H9 (cell line): Measurements from ENCODE around the gene TSR2. TPM values are rescaled to one million over a fixed set of nuclear protein-coding genes. Genes with fewer than 3 reads are reported as not detected.

Source experiments
- DNase-seq: peaks from one replicate; pipeline ENCODE4 v3.0.0-alpha.2; 2017
- H2AFZ ChIP-seq: one replicate; pipeline ENCODE4 v1.6.1; 2013; ENCODE audit warnings: mild to moderate bottlenecking, low read length, control low read depth, moderate library complexity
- H2AK5ac ChIP-seq: 2 replicates; pipeline ENCODE4 v1.6.1; 2013; ENCODE audit warnings: low read length, control low read depth, mixed read lengths; ENCODE audit not compliant: insufficient read length
- H2BK120ac ChIP-seq: one replicate; pipeline ENCODE4 v1.6.1; 2013; ENCODE audit warnings: low read depth, mild to moderate bottlenecking, low read length, control low read depth, inconsistent platforms; ENCODE audit not compliant: poor library complexity, severe bottlenecking
- H2BK12ac ChIP-seq: 2 replicates; pipeline ENCODE4 v1.6.1; 2013; ENCODE audit warnings: low read length, control low read depth, mixed read lengths, low read depth; ENCODE audit not compliant: insufficient read length
- H2BK15ac ChIP-seq: 2 replicates; pipeline ENCODE4 v1.6.1; 2013; ENCODE audit warnings: low read depth, low read length, control low read depth
- H2BK20ac ChIP-seq: one replicate; pipeline ENCODE4 v1.6.1; 2013; ENCODE audit warnings: low read depth, mild to moderate bottlenecking, low read length, control low read depth, inconsistent platforms; ENCODE audit not compliant: poor library complexity, severe bottlenecking
- H2BK5ac ChIP-seq: 2 replicates; pipeline ENCODE4 v1.6.1; 2013; ENCODE audit warnings: low read length, control low read depth, mixed read lengths; ENCODE audit not compliant: insufficient read length
- H3K14ac ChIP-seq: 2 replicates; pipeline ENCODE4 v1.6.1; 2013; ENCODE audit warnings: low read length, control low read depth; ENCODE audit not compliant: insufficient read depth
- H3K18ac ChIP-seq: 2 replicates; pipeline ENCODE4 v1.6.1; 2013; ENCODE audit warnings: low read depth, mild to moderate bottlenecking, mixed read lengths, low read length, control low read depth; ENCODE audit not compliant: insufficient read length
- H3K23ac ChIP-seq: 2 replicates; pipeline ENCODE4 v1.6.1; 2013; ENCODE audit warnings: low read length, control low read depth, mixed read lengths, low read depth; ENCODE audit not compliant: insufficient read length
- H3K23me2 ChIP-seq: 2 replicates; pipeline ENCODE4 v1.6.1; 2013; ENCODE audit warnings: low read depth, mild to moderate bottlenecking, mixed read lengths, low read length, control low read depth; ENCODE audit not compliant: insufficient read length, poor library complexity, severe bottlenecking
- H3K27ac ChIP-seq: 2 replicates; pipeline ENCODE4 v1.5.1; 2013; ENCODE audit warnings: low read length, control low read depth, mixed read lengths, low read depth; ENCODE audit not compliant: insufficient read length
- H3K27me3 ChIP-seq: 2 replicates; pipeline ENCODE4 v1.6.1; 2013; ENCODE audit warnings: low read length, control low read depth, inconsistent platforms; ENCODE audit not compliant: insufficient read depth
- H3K4ac ChIP-seq: 2 replicates; pipeline ENCODE4 v1.6.1; 2013; ENCODE audit warnings: low read depth, mild to moderate bottlenecking, control low read depth, inconsistent platforms, low read length, moderate library complexity
- H3K4me1 ChIP-seq: 2 replicates; pipeline ENCODE4 v1.6.1; 2013; ENCODE audit warnings: low read length, control low read depth, inconsistent platforms; ENCODE audit not compliant: insufficient read depth
- H3K4me2 ChIP-seq: 2 replicates; pipeline ENCODE4 v1.6.1; 2013; ENCODE audit warnings: low read length, control low read depth, mixed read lengths; ENCODE audit not compliant: insufficient read length, insufficient read depth
- H3K56ac ChIP-seq: 2 replicates; pipeline ENCODE4 v1.6.1; 2013; ENCODE audit warnings: low read depth, mild to moderate bottlenecking, mixed read lengths, low read length, control low read depth; ENCODE audit not compliant: insufficient read length
- H3K79me1 ChIP-seq: 2 replicates; pipeline ENCODE4 v1.6.1; 2013; ENCODE audit warnings: low read depth, mild to moderate bottlenecking, moderate library complexity, low read length, control low read depth, inconsistent platforms; ENCODE audit not compliant: insufficient read depth, poor library complexity, severe bottlenecking
- H3K79me2 ChIP-seq: 2 replicates; pipeline ENCODE4 v1.6.1; 2013; ENCODE audit warnings: low read length, control low read depth, inconsistent platforms; ENCODE audit not compliant: insufficient read depth
- H3K9ac ChIP-seq: 2 replicates; pipeline ENCODE4 v1.6.1; 2013; ENCODE audit warnings: low read length, control low read depth, mixed read lengths; ENCODE audit not compliant: insufficient read length; ENCODE audit errors: extremely low read depth
- H3K9me3 ChIP-seq: one replicate; pipeline ENCODE4 v1.6.1; 2013; ENCODE audit warnings: low read depth, low read length, inconsistent platforms; ENCODE audit not compliant: control insufficient read depth
- H3T11ph ChIP-seq: one replicate; pipeline ENCODE4 v1.6.1; 2013; ENCODE audit warnings: mild to moderate bottlenecking, low read length, control low read depth, inconsistent platforms
- H4K20me1 ChIP-seq: one replicate; pipeline ENCODE4 v1.6.1; 2013; ENCODE audit not compliant: control insufficient read depth, insufficient read length, insufficient read depth
- H4K5ac ChIP-seq: 2 replicates; pipeline ENCODE4 v1.6.1; 2013; ENCODE audit warnings: low read depth, mild to moderate bottlenecking, mixed read lengths, low read length, control low read depth; ENCODE audit not compliant: insufficient read length
- H4K8ac ChIP-seq: replicated peaks from 2 replicates; pipeline ENCODE4 v1.6.1; 2013; ENCODE audit warnings: low read length, control low read depth, mixed read lengths, low read depth; ENCODE audit not compliant: insufficient read length
- H4K91ac ChIP-seq: 2 replicates; pipeline ENCODE4 v1.6.1; 2013; ENCODE audit warnings: low read depth, mild to moderate bottlenecking, moderate library complexity, mixed read lengths, low read length, control low read depth; ENCODE audit not compliant: insufficient read length
- H3K27ac Mint-ChIP-seq, 3 experiments: 2 replicates in 2 of 3; 3 replicates in 1 of 3; pipeline ENCODE4 v1.8.0; 2020 to 2021; ENCODE audit warnings: mixed read lengths in 3 of 3, mild to moderate bottlenecking in 1 of 3, moderate library complexity in 1 of 3
- H3K27me3 Mint-ChIP-seq: 2 replicates; pipeline ENCODE4 v1.8.0; 2021; ENCODE audit warnings: low read depth, mild to moderate bottlenecking, moderate library complexity, mixed read lengths
- H3K36me3 Mint-ChIP-seq, 3 experiments: 2 replicates in 2 of 3; 3 replicates in 1 of 3; pipeline ENCODE4 v1.8.0; 2020 to 2021; ENCODE audit warnings: low read depth in 3 of 3, mixed read lengths in 3 of 3; ENCODE audit not compliant: insufficient read depth in 1 of 3
- H3K4me1 Mint-ChIP-seq, 2 experiments: 2 replicates each; pipeline ENCODE4 v1.8.0; 2020; ENCODE audit warnings: mixed read lengths in 2 of 2
- H3K4me3 Mint-ChIP-seq, 2 experiments: 2 replicates in 1 of 2; 3 replicates in 1 of 2; pipeline ENCODE4 v1.8.0; 2020 to 2021; ENCODE audit warnings: mild to moderate bottlenecking in 2 of 2, mixed read lengths in 2 of 2, moderate library complexity in 1 of 2
- H3K9me3 Mint-ChIP-seq, 2 experiments: 2 replicates in 1 of 2; 3 replicates in 1 of 2; pipeline ENCODE4 v1.8.0; 2020; ENCODE audit warnings: mild to moderate bottlenecking in 2 of 2, mixed read lengths in 2 of 2, moderate library complexity in 1 of 2
- WGBS: extraction: QIAGEN DNeasy Blood & Tissue Kit; methylation state at CpG from one replicate; pipeline ENCODE4 v1.1.7; 2013; ENCODE audit warnings: missing lambda C conversion rate, low lambda C conversion rate, mixed read lengths; ENCODE audit not compliant: insufficient read length; ENCODE audit errors: extremely low coverage; 5-methylcytosine and 5-hydroxymethylcytosine counted together
- total RNA-seq: library from RNA; stranded (reverse); gene quantifications from 2 replicates; pipeline ENCODE4 v1.2.1, GENCODE V29; 2021
- TF ChIP-seq, protein P1 (sequence below): fragments of 200-600 bp; sonication (generic); conservative IDR thresholded peaks from 3 replicates; pipeline ENCODE4 v1.8.0; 2021; ENCODE audit warnings: antibody characterized with exemption, mild to moderate bottlenecking

The TSR2 gene
- total RNA-seq, 1 experiment from 2014 or later = 51.7 TPM

DNA sequence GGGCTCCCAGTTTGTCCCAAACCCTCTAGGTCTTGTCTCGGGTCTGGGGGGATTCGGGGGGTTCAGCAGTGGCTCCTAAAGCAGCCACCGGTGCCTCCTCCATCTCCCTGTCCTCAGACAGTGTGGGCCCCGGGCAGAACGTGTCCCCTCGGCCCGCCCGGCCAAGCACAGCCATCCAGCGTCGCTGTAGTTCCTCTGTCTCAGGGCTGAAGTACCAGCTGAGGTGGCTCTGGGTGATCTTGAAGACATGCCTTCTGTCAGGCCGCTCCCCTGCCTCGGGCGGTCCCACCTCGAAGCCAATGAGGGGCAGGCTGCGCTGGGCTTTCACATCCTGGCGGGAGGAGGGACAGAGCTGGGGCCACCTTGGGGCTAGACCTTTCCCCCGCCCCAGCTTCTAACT lies 5.9 kb downstream of the TSR2 start:
- Histone ChIP-seq H3K18ac (no peak overlapping the region), H3K79me2 (peaks cover 5% of the 10 kb centered on the region; the same call in 1 of the 2 replicates), H2BK12ac (no peak overlapping the region), H4K8ac (no peak overlapping the region), H3K9ac (no peak overlapping the region), H4K91ac (no peak overlapping the region), H3K23me2 (no peaks in the 10 kb centered on the region), H3K14ac (no peak overlapping the region), H2AFZ (no peak overlapping the region), H3K4ac (no peak overlapping the region), H2BK5ac (no peak overlapping the region), H3T11ph (no peak overlapping the region), H4K5ac (no peak overlapping the region), H3K4me1 (no peaks in the 10 kb centered on the region), H2BK120ac (no peak overlapping the region), H2BK15ac (no peak overlapping the region), H3K56ac (no peak overlapping the region), H2AK5ac (no peak overlapping the region), H3K9me3 (peaks cover 21% of the 10 kb centered on the region), H4K20me1 (no peaks in the 10 kb centered on the region), H3K27me3 (no peaks in the 10 kb centered on the region), H3K79me1 (no peaks in the 10 kb centered on the region), H3K27ac (no peak overlapping the region), H3K23ac (no peak overlapping the region), H2BK20ac (no peak overlapping the region), H3K4me2 (no peak overlapping the region)
- no CpG with 5 or more reads among the region's 17 CpGs for WGBS
- peak; percentile 82 for DNase-seq
- Mint-ChIP-seq H3K27me3 (peaks cover 3% of the 10 kb centered on the region; the same call in 1 of the 2 replicates), H3K4me3 (no peak overlapping the region), H3K27ac (no peak overlapping the region), H3K4me1 (peaks cover 12 to 16% of the 10 kb centered on the region in 2 experiments), H3K9me3 (peaks cover 71 to 83% of the 10 kb centered on the region in 2 experiments), H3K36me3 (peaks cover 45 to 76% (median 62%) of the 10 kb centered on the region in 3 experiments)
- TF ChIP-seq, protein P1, sequence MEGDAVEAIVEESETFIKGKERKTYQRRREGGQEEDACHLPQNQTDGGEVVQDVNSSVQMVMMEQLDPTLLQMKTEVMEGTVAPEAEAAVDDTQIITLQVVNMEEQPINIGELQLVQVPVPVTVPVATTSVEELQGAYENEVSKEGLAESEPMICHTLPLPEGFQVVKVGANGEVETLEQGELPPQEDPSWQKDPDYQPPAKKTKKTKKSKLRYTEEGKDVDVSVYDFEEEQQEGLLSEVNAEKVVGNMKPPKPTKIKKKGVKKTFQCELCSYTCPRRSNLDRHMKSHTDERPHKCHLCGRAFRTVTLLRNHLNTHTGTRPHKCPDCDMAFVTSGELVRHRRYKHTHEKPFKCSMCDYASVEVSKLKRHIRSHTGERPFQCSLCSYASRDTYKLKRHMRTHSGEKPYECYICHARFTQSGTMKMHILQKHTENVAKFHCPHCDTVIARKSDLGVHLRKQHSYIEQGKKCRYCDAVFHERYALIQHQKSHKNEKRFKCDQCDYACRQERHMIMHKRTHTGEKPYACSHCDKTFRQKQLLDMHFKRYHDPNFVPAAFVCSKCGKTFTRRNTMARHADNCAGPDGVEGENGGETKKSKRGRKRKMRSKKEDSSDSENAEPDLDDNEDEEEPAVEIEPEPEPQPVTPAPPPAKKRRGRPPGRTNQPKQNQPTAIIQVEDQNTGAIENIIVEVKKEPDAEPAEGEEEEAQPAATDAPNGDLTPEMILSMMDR = no peak
